Pancreas (tissue), 10 donors: ENCODE data around the gene MBLAC2. TPM values are rescaled to one million over a fixed set of nuclear protein-coding genes. Genes with fewer than 3 reads are reported as not detected.

Experiments used
- ATAC-seq, 4 donors: fragments of 200-7000 bp; cut with Tn5 transposase; one replicate each; pipeline versions ENCODE4 v1.8.0 to v1.9.1; 2020; ENCODE audit warnings: mild to moderate bottlenecking in 4 of 4, moderate library complexity in 4 of 4
- DNase-seq, 6 donors: peaks; one replicate each; pipeline ENCODE4 v3.0.0-alpha.2; 2020
- FAIRE-seq: peaks from 2 replicates; lab custom pipeline; 2012; peaks lifted over from hg19 to GRCh38; lab: Jason Lieb, UNC
- H3K27ac ChIP-seq, 4 donors: fragments of 200-600 bp; sonication (generic); 1 replicate in 3 of 4; 2 replicates in 1 of 4; pipeline versions ENCODE4 v1.5.0 to v1.8.0; 2020
- H3K27me3 ChIP-seq, 4 donors: fragments of 200-600 bp; one replicate each; pipeline ENCODE4 v1.8.0; 2021
- H3K36me3 ChIP-seq, 3 donors: fragments of 200-600 bp; sonication (generic) in 1 of 3; one replicate each; pipeline versions ENCODE4 v1.5.0 to v1.8.0; 2020 to 2021
- H3K4me1 ChIP-seq, 3 donors: fragments of 200-600 bp; one replicate each; pipeline ENCODE4 v1.8.0; 2021
- H3K4me3 ChIP-seq, 4 donors: fragments of 200-600 bp; sonication (generic) in 2 of 4; one replicate each; pipeline versions ENCODE4 v1.5.0 to v1.8.0; 2020 to 2021
- H3K9me3 ChIP-seq, 4 donors: fragments of 200-600 bp; one replicate each; pipeline ENCODE4 v1.8.0; 2021
- WGBS, 2 donors: extraction: QIAGEN DNeasy Blood & Tissue Kit; methylation state at CpG; one replicate each; pipeline ENCODE4 v1.1.7; 2013; 5-methylcytosine and 5-hydroxymethylcytosine counted together
- intact Hi-C, 3 donors: fragments of 100-400 bp; cut with DNase I; formaldehyde crosslinking; loops; one replicate each; pipeline versions ENCODE4 v1.11.1 to v1.14.2; 2022
- polyA plus RNA-seq, 2 donors: library from polyadenylated mRNA; stranded (reverse); fragments of 200-250 nt; gene quantifications; one replicate each; pipeline ENCODE4 v1.2.3, GENCODE V29; 2013
- total RNA-seq, 6 donors: library from RNA; stranded (reverse); fragmentation: NEBNext Ultra II Directional in 4 of 6; extraction: Animal tissue kit (Norgen Biotek cat#: 25700) in 4 of 6; gene quantifications; one replicate each; pipeline versions ENCODE4 v1.2.1 to v1.2.4, GENCODE V29; 2021 to 2023
- TF ChIP-seq, protein P1 (sequence below), 4 donors: fragments of 200-600 bp; sonication (generic) in 3 of 4; IDR thresholded peaks; one replicate each; pipeline versions ENCODE4 v1.5.0 to v1.8.0; 2021; ENCODE audit warnings: antibody characterized with exemption in 4 of 4
- donor health status: healthy with polysubstance abuse.
- donor health status: DM: no; HTN: no; CAD: no; lungs with moderate emphysema.
- donor health status: DM: no; HTN: no; CAD: no.
- donor health status: control.
- donor health status: control.
- donor health status: Bipolar disorder and iron deficiency.
- donor health status: DM: yes; HTN: yes; CAD: no.
- donor health status: DM: no; HTN: no; CAD: no.
- donor health status: DM: no; HTN: no; CAD: no.
- donor health status: DM: yes; HTN: yes; CAD: no.

MBLAC2 gene
- total and polyA plus RNA-seq, 8 donors, result 1.5 to 3.5 (median 2.8) TPM

DNA sequence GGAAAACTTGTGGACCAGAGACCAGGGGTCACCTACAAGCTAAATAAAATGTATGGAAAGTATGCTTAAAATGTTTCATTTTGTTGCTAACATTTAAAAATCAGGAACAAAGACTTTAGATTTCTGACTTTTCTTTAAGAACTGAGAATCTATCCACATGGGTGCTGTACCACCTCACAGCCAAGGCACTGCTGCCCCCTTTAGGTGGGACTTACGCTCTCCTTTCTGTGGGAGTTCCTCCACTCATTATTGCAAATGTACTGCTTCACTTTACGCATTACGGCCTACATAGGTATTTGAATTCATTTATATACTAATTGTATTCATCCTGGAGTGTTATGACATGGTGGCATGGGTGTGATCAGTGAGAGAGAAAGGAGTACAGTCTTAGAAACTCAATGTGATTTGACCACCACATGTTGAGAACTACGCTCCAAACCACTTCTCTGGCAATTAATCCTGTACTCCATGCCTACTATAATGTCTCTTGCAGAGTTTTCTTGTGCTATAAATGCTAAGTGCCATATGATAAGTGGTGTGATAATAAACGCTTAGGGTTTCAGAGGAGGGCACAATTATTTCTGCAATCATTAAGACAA is 40.4 kb downstream of the MBLAC2 start:
- H3K4me1 ChIP-seq, result peaks cover 1 to 5% (median 3%) of the 10 kb centered on the region in 3 donors
- TF ChIP-seq, protein P1, sequence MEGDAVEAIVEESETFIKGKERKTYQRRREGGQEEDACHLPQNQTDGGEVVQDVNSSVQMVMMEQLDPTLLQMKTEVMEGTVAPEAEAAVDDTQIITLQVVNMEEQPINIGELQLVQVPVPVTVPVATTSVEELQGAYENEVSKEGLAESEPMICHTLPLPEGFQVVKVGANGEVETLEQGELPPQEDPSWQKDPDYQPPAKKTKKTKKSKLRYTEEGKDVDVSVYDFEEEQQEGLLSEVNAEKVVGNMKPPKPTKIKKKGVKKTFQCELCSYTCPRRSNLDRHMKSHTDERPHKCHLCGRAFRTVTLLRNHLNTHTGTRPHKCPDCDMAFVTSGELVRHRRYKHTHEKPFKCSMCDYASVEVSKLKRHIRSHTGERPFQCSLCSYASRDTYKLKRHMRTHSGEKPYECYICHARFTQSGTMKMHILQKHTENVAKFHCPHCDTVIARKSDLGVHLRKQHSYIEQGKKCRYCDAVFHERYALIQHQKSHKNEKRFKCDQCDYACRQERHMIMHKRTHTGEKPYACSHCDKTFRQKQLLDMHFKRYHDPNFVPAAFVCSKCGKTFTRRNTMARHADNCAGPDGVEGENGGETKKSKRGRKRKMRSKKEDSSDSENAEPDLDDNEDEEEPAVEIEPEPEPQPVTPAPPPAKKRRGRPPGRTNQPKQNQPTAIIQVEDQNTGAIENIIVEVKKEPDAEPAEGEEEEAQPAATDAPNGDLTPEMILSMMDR (IDR thresholded peaks at IDR 0.05), result peak in 3 of 4 donors; percentile 8 to 19 (median 17)
- H3K36me3 ChIP-seq, result no peaks in the 10 kb centered on the region
- H3K9me3 ChIP-seq, result no peaks in the 10 kb centered on the region
- 61 to 71% methylated on average over 5 of the region's 5 CpGs for WGBS, 2 donors
- no peak overlapping the region for H3K4me3 ChIP-seq
- intact Hi-C loops, result loop anchor here in 1 of 3 donors (10.0 kb wide), 1 partner anchor 101 kb away; no protein-coding TSS in a partner anchor
- H3K27me3 ChIP-seq, result no peaks in the 10 kb centered on the region
- FAIRE-seq (no peak), ATAC-seq (peak in 3 of 4 donors; percentile 64 to 76 (median 71)), DNase-seq (peak in 1 of 6 donors; percentile 30)
- no peak overlapping the region for H3K27ac ChIP-seq

DNA sequence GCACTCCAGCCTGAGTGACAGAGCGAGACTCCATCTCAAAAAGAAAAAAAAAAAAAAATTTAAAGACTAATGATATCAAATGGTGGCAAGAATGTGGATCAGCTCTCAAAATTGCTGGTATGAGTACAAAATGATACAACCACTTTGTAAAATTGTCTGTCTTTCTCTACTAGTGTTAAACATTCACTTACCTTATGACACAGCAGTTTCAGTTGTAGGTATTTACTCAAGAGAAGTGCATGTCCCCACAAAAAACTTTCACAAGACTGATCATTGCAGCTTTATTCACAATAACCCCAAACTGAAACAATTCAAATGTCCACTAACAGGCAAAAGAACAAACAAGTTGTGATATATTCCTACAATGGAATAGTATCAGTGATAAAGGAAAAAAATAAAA is 50.3 kb downstream of the MBLAC2 start:
- H3K4me3 ChIP-seq, result no peak overlapping the region
- ATAC-seq (no peak), FAIRE-seq (no peak), DNase-seq (no peak)
- TF ChIP-seq, protein P1 (IDR thresholded peaks at IDR 0.05), result no peak
- H3K4me1 ChIP-seq, result no peaks in the 10 kb centered on the region
- WGBS, 2 donors, result 85 to 93% methylated on average over 1 of the region's 1 CpG
- H3K27ac ChIP-seq, result no peak overlapping the region
- intact Hi-C loops, result no loop called here
- H3K27me3 ChIP-seq, result no peaks in the 10 kb centered on the region
- no peaks in the 10 kb centered on the region for H3K36me3 ChIP-seq
- no peaks in the 10 kb centered on the region for H3K9me3 ChIP-seq

DNA sequence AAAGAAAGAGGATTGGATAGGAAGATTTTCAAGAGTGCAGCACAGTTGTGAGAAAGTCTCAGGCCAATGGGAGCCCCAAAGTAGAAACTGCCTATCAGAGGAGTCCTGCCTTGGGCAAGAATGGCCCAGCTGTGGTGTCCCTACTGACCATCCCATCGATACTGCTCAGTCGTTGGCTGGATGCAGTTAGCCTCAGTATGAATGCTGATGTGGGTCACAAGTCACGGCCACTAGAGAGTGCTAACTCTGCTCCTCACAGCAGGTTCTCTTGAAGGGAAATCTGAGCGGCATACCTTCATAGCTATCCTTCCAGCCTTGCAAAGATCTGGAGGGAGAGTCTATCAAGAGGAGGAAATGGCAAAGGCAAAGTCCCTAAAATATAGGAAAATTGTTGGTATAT is 53.4 kb downstream of the MBLAC2 start:
- 19 to 20% methylated on average over 4 of the region's 4 CpGs for WGBS, 2 donors
- H3K9me3 ChIP-seq, result no peaks in the 10 kb centered on the region
- no peak overlapping the region for H3K4me3 ChIP-seq
- no peaks in the 10 kb centered on the region for H3K36me3 ChIP-seq
- DNase-seq (peak in 1 of 6 donors; percentile 23), ATAC-seq (peak in 3 of 4 donors; percentile 77 to 86 (median 85)), FAIRE-seq (no peak)
- no peaks in the 10 kb centered on the region for H3K27me3 ChIP-seq
- intact Hi-C loops, result no loop called here
- no peaks in the 10 kb centered on the region for H3K4me1 ChIP-seq
- TF ChIP-seq, protein P1 (IDR thresholded peaks at IDR 0.05), result no peak
- H3K27ac ChIP-seq, result no peak overlapping the region

DNA sequence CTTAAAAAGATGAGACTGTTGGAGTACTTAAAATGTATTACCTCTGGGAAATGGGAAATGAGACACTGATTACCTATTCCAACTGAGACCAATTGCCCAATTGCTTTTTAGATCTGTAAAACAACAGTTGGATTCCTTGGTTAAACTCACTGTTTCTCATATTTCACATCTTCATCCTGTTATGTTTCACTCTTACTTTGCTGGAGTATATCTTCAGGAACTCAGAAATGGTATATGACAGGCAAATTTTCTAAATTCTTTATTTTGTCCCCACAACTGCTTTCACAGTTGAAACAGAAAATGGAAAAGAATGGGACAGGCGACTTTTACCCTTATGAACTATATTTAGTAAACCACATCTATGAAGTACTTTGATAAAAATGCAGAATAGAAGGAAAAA is 56.4 kb downstream of the MBLAC2 start:
- DNase-seq (no peak), ATAC-seq (no peak), FAIRE-seq (no peak)
- H3K36me3 ChIP-seq, result no peaks in the 10 kb centered on the region
- 64 to 83% methylated on average over 1 of the region's 1 CpG for WGBS, 2 donors
- no peak overlapping the region for H3K27ac ChIP-seq
- no peaks in the 10 kb centered on the region for H3K27me3 ChIP-seq
- no peaks in the 10 kb centered on the region for H3K9me3 ChIP-seq
- intact Hi-C loops, result no loop called here
- TF ChIP-seq, protein P1 (IDR thresholded peaks at IDR 0.05), result no peak
- no peaks in the 10 kb centered on the region for H3K4me1 ChIP-seq
- no peak overlapping the region for H3K4me3 ChIP-seq

DNA sequence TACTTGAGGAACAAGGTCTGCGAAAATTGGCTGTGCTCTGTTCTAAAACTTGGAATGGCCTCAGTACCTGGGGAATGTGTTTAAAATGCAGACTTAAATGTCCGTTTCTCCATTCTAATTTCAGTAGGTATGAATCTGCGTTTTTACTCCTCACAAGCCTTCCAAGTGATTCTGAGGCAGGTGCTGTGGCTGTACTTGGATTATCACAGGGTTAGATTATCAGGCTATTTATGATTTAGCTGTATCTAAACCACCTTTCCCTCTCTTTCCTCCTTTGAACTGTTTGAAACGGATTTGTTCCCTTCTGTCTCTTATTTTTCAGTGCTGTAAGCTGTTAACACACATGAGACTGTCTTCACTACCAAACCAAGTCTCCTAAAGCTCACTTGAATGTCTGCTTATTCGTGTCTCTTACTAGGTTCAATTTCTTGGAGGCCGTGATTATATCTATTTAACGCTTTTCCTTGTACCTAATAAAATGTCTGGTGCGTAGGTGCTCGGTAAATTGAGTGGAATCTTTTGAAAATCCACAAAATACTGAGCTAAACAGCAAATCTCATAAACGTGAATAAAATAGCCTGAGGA is 64.3 kb downstream of the MBLAC2 start:
- FAIRE-seq (no peak), ATAC-seq (peak in 2 of 4 donors; percentile 1 to 3)

More for the DNA sequence above, 64.3 kb downstream of the MBLAC2 start:
- H3K4me1 ChIP-seq, result peaks cover 0 to 3% (median 0%) of the 10 kb centered on the region in 3 donors
- 0 to 1% methylated on average over 10 of the region's 10 CpGs for WGBS, 2 donors
- H3K27ac ChIP-seq, result peak overlapping the region; percentile 87 to 93 (median 89)
- DNase-seq, result no peak
- no peaks in the 10 kb centered on the region for H3K27me3 ChIP-seq
- no peaks in the 10 kb centered on the region for H3K9me3 ChIP-seq
- TF ChIP-seq, protein P1 (IDR thresholded peaks at IDR 0.05), result no peak
- peak overlapping the region; percentile 26 to 89 (median 65) for H3K4me3 ChIP-seq
- intact Hi-C loops, result no loop called here
- H3K36me3 ChIP-seq, result no peaks in the 10 kb centered on the region
